ENCODE measurements around the gene PPP1R3D. TPM values are rescaled to one million over a fixed set of nuclear protein-coding genes. Genes with fewer than 3 reads are reported as not detected.

The PPP1R3D gene, protein sequence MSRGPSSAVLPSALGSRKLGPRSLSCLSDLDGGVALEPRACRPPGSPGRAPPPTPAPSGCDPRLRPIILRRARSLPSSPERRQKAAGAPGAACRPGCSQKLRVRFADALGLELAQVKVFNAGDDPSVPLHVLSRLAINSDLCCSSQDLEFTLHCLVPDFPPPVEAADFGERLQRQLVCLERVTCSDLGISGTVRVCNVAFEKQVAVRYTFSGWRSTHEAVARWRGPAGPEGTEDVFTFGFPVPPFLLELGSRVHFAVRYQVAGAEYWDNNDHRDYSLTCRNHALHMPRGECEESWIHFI
- total RNA-seq, result 2.8 and 3.4 TPM in 2 replicates

DNA sequence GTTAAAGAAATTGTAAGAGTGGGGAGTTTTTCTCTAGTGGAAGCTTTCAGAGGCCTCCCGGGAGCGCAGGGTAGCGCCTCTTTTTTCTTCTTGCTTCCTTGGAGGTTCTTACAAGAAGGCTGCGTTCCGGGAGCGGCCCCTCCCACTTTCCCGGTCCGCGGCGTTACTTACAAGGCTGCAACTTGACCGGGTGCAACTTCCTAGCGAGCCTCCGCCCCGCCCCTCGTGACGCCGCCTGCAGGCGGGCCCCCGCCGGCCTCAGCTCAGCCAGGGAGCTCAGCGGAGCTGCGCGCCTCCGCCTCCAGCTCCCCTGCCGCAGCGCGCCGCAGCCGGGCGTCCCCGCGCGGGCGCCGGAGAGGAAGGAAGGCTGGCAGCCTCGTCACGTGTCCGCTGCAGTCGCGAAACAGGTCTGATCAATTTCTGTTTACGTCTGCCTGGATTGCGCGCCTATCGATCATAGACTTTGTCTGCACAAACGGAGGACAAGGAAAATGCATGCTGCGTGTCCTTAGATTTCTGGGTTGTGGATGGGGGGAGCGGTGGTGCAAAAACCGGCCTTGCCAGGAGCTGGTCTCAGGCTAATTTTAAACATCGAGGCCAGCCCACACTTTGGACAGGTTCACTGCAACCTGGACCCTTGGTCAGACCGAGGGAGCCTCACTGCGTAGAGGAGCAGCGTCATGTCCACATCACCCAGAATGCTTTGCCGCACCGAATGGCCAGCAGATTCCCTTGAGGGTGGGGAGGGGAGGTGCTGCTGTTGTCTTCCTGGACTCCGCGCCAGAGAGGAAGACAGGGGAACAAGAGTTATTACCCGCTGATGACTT lies at the start of gene PPP1R3D, which contains the start of gene FAM217B:
Gene PPP1R3D, minus strand, starts transcription at position 177 of the 827 bp plus-strand sequence. CDS start 374 bp downstream, outside the sequence.
Gene FAM217B, plus strand, starts transcription at position 261 of the 827 bp plus-strand sequence. CDS start 3,555 bp downstream, outside the sequence.

DNA sequence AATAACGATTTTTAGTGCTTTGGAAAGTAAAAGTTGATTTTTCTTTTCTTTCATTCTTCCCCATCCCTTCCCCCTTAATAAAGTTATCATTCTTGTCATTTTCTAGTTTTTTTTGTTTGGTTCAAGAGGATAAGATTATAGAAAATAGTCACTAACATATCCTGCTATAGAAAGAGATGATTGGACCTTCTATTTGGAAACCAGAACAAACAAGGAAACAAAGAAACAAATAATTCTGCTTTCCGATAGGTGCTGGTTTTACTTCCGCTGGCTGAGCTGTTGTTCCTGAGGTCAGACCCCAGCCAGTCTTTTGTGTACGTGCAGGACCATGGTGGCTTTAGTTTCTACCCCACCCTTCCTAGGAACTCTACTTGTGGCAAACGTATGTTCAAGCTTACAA lies 18.0 kb upstream of the PPP1R3D start, which contains the start of gene CDH26:
Gene CDH26, plus strand, starts transcription at position 301 of the 400 bp plus-strand sequence. CDS start 304 bp downstream, outside the sequence.

DNA sequence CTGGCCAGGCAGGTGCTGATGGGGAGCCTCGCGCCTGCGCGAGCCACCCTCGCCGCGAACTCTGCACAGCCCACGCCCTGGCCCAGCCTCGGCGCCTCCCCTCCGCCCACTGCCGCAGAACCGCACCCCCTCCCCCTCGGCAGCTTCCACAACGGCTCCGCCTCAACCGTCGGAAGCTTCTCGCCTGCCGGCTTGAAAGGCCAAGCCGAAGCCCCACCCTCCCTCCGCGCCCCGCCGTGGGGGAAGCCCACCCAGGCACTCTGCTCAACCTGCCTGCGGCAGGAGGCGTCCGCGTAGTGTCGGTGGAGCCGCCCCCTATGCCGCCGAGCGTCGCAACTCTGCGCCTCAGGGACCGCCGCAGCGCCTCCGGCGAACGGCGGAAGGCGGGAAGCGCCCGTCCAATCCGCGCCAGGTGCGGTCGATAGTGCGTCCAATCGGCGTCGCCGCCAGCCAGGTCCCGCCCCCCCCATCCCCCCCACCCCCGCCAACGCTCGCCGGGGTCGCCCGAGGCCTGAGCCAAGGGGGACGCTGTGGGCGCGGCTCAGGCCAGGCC lies 6.7 kb downstream of the PPP1R3D start, which contains the start of gene SYCP2:
Gene SYCP2, minus strand, starts transcription at position 342 of the 553 bp plus-strand sequence. CDS start 11,224 bp downstream, outside the sequence.

Other genes with a start within 250 kb of the PPP1R3D start
- gene SYCP2, start 6.7 kb downstream of the PPP1R3D start, total RNA-seq, result under 0.01 and 0.15 TPM in 2 replicates
- 3.9 and 4.3 TPM in 2 replicates for gene FAM217B, start 84 bp upstream of the PPP1R3D start, total RNA-seq
- 0.15 TPM in 1 of 2 replicates, not detected in the other for gene CDH26, start 18.1 kb upstream of the PPP1R3D start, total RNA-seq

Data from bronchus fibroblast of lung (primary cell).